ENCODE results near the gene UGT1A5.
"Not testable (repeated sequence)": the region's sequence is repeated elsewhere in the genome, so short reads cannot be mapped to it uniquely, and the experiment has no call there.

The UGT1A5 gene

DNA sequence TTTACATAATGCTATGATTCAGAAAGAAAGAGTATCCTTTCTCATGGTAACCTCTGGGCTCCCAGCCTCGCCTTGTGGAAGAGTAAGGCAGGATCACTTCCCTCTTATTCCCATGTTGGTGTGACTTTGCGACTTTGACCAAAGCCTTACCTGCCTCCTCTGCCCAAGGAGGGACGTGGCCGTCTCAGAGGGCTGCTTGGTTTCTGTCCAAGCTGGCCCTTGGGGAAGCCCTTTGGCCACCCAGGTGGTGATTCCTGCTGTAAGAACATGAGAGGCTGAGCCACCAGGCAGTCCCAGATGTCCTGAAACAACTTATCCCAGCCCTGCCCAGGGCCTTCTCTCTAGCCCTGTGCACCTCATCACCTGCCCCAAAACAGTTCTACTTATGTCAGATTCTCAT, 14.0 kb upstream of the UGT1A5 start:
- no peak for DNase-seq

DNA sequence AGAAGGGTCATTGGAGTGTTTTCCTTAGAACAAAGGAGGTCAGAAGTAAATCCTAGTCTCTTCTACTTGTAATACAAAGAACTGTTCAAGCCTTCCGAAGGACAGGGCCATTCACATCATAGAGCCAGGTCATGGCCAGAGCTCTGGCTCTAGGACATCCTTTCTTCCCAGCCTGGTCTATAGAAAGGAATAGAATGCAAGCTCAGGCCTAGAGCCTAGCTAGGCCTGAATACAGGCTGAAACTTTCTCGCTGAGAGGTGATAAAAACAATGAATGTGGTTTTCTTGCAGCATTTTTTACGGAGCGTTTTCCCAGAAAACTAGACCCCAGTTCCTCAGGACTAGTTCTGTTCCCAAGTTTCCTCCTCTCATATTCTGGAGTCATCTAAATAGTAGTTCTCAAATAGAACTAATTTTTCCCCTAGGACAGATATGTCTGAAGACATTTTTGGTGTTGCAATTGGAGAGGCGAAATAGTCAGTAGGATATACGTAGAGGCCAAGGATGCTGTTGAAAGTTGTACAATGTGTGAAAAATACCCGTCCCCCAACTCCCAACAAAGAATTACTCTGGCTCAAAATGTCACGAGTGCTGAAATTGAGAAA, 13.2 kb upstream of the UGT1A5 start:
- DNase-seq, result no peak

- no peak for DNase-seq
Measured at GRCh38 chr2:233700028-233700635, 12.6 kb upstream of the UGT1A5 start.

DNA sequence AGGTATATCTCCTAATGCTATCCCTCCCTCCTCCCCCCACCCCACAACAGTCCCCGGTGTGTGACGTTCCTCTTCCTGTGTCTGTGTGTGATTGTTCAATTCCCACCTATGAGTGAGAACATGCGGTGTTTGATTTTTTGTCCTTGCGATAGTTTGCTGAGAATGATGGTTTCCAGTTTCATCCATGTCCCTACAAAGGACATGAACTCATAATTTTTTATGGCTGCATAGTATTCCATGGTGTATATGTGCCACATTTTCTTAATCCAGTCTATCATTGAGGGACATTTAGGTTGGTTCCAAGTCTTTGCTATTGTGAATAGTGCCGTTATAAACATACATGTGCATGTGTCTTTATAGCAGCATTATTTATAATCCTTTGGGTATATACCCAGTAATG, 11.9 kb upstream of the UGT1A5 start:
- not testable (repeated sequence) for DNase-seq

GRCh38 chr2:233702238-233702637, 10.5 kb upstream of the UGT1A5 start:
- DNase-seq, result no peak

DNA sequence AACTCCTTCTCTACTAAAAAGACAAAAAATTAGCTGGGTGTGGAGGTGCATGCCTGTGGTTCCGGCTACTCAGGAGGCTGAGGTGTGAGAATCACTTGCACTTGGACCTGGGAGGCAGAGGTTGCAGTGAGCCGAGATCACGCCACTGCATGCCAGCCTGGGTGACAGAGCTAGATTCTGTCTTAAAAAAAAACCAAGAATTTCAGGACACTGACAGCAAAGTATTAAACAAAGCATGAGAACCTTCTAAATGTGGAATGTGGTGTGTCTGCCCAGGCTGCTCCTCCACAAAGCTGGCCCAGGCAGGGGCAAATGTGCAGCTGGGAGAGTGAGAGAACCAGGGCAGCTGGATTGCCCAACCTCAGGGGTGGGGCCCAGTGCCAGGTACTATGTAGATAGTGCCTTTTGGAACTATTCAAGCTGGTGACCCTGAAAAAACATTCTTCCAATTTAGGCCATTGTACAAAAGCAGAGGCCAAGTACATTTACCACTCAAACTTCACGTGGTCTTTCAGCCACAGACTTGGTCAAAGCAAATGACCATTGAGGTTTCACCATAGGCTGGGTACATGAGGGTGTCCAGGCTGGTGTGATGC, 6.7 kb upstream of the UGT1A5 start:
- no peak for DNase-seq

GRCh38 chr2:233706720-233707119, 6.0 kb upstream of the UGT1A5 start:
- DNase-seq, result no peak

GRCh38 chr2:233707940-233708644, 4.6 kb upstream of the UGT1A5 start:
- no peak for DNase-seq

DNA sequence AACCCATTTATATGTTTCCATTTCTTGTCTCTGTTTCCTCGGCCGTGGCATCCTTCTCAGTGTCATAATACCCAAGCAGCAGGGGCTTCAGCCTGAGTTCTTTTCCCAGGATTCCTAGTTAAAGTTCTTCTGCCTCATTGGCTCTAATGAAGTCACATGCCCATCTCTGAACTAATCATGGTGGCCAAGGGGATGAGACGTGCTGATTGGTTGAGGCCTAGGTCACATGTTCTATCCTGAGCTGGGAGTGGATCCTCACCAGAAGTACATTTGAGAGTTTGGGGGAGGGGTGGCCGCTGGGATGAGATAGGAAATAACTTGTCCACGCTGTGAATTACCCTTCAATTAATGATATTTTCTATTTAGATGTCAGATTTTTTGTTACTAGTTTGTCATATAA, 3.8 kb upstream of the UGT1A5 start:
- no peak for DNase-seq

DNA sequence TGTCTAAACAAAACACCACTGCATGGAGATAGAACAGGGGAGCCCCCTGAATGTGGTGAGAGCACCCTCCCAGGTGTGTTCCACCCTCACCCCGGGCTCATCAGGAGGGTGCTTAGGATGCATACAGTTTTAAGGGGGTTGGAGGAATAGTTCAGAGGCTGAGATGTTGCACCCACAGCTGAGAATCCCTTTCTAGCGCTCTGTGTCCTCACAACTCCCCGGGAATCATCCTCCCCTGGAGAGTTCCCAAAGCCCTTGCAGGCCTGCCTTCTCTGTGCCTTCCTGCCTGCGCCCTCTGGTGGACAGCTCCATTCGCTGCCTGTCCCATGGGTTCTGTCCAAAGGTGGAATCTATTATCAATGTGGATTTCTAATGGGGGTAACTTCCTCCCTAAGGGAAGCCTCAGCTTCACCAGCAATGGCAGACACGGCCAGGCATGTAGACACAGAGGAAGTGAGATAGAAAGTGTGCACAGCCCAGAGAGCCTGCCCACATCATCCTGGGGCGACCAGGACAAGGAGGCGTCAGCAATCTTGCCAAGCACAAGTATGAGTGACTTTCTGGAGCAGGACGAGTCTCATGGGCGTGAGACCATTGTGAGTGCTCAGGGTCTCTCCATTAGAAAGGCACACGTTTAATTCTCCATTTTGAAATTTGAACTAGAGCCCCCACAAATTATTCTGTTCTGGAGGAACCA, 1.2 kb upstream of the UGT1A5 start:
- peak; percentile 53 for DNase-seq

- DNase-seq, result no peak
Measured at GRCh38 chr2:233713262-233713615, 532 bp downstream of the UGT1A5 start.

DNA sequence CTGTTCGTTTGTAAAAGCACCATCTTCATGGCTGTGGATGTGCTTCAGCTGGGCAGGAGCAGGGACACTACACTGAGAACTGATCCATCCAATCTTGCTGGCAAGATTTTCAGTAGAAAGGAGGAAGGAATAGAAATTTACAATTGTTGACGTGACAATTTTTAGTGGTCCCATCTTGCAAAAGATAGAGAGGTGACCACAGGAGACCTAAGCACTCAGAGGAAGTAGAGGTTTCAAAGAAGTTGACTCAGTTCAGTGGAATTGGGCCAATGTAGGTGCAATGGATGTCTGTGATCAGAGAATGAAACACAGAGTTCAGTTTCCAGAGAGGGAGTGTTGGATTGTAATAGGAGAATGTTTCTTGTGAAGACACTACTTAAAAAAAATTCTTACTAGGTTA, 1.4 kb downstream of the UGT1A5 start:
- no peak for DNase-seq

- no peak for DNase-seq
Measured at GRCh38 chr2:233718552-233718951, 5.8 kb downstream of the UGT1A5 start, which contains the start of gene UGT1A4. Gene UGT1A4, plus strand, starts transcription at chr2:233718736. Its CDS starts 85 bp downstream, at chr2:233718821.

- no peak for DNase-seq
Measured at GRCh38 chr2:233728723-233729301, 16.1 kb downstream of the UGT1A5 start, which contains the start of gene UGT1A3. Gene UGT1A3, plus strand, starts transcription at chr2:233729042. Its CDS starts 85 bp downstream, at chr2:233729127.

- DNase-seq, result not testable (repeated sequence)
Measured at GRCh38 chr2:233736868-233737653, 24.4 kb downstream of the UGT1A5 start.

GRCh38 chr2:233740870-233741269, 28.2 kb downstream of the UGT1A5 start:
- no peak for DNase-seq

DNA sequence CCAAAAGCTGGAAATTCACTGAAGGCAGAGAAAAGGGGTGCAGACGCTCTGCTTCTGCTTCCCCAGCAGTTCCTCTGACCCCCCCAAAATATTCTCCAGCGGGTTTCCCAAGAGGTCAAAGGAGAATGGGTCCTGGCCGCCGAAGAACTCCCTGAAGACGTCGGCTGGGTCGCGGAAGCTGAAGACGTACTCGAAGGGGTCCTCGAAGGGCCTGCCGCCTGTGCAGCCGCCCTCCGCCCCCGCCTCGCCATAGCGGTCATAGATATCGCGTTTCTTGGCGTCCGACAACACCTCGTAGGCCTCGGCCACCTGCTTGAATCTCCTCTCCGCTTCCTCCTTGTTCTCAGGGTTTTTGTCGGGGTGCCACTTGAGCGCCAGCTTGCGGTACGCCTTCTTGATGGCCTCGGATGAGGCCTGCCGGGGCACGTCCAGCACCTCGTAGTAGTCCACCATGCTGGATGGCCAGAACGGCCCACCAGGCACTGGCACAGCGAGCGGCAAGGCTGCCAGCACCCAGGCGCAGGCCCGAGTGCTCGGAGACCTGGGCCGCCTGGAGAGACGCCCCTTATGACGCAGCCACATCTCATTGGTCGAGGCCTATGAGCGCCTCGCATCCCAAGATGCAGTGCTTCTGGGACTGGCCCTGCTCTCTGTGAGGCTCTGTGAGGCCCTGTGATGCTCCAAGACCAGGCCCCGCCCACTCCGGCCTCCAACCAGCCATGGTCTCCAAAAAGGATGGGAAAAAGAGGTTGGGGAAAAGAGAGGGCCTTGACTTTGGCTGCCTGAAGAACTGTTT, 31.0 kb downstream of the UGT1A5 start:
- DNase-seq, result no peak

DNA sequence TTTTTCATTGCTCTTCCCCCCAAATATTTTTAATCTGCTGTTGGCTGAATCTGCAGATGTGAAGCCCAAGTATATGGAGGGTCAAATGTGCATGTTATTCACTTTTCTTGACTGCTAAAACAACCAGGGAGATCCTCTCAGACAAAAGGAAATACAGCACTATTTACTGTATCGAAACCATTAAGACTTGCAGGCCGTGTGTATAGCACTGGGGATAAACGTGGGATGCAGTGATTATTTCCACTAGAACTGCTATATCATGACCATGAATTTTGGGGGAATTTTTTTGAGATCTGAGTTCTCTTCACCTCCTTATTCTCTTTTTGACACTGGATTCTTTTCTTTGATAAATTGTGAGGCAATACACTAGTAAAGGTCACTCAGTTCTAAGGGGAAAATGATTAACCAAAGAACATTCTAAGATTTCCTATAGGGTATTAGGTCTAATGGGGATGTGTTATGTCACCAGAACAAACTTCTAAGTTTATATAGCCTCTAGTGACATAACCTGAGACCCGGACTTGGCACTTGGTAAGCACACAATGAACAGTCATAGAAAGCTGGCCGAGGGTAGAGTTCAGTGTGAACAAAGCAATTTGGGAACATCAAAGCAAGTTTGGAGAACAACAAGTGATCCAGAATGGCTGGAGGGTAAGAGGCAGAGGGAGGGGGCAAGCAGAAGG, 32.5 kb downstream of the UGT1A5 start:
- no peak for DNase-seq

- not testable (repeated sequence) for DNase-seq
Measured at GRCh38 chr2:233745838-233746237, 33.1 kb downstream of the UGT1A5 start.

DNA sequence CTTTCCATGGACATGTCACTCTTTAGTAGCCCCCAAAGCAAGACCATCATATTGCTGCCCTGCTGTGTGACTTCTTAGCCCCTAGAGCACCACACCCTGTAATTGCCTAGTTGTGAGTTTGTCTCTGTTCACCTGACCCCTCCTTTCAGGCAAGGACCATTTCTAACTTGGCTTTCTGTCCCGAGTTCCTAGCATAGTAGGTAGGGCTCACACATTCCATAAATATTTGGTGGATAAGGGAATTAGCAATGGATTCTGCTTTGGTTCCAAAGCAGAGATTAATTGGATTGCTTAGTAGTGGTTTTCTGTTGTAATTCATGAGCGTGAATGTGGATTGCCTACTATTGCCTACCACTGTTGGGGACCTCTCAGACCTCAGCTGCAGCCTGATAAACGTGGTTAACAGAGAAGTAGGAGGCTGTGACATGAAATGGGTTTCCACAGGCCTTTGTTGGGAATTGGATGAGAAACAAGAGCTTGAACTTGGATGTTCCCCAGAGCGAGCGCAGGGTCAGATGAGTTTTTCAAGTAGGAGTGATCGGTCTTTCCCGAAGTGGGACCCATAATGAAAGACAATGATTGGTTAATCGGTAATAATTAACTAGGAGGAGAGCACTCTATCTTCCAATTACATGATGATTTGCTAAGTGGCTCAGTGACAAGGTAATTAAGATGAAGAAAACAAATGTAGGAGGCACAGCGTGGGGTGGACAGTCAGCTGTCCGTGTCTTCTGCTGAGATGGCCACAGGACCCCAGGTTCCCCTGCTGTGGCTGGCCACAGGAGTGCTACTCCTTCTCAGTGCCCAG, 34.0 kb downstream of the UGT1A5 start:
- no peak for DNase-seq

Data from CD4-positive, alpha-beta T cell treated with Interleukin-21 for 1 hour (primary cell).